ACC112 (cell line): ENCODE data around the gene COPG1.

Source experiments
- H2AFZ ChIP-seq: fragments of 200-600 bp; sonication (generic); one replicate; pipeline ENCODE4 v1.6.0; 2017; ENCODE audit warnings: antibody characterized with exemption, low read length; ENCODE audit not compliant: unreplicated experiment
- H3K27ac ChIP-seq: fragments of 200-600 bp; sonication (generic); 2 replicates; pipeline ENCODE4 v1.5.1; 2014; ENCODE audit warnings: low read depth, mild to moderate bottlenecking, antibody characterized with exemption, low read length, moderate library complexity
- H3K27me3 ChIP-seq: fragments of 200-600 bp; sonication (generic); 2 replicates; pipeline ENCODE4 v1.6.1; 2014; ENCODE audit warnings: mild to moderate bottlenecking, antibody characterized with exemption, low read length, moderate library complexity, mixed read lengths; ENCODE audit not compliant: insufficient read depth
- H3K36me3 ChIP-seq: fragments of 200-600 bp; sonication (generic); 2 replicates; pipeline ENCODE4 v1.6.1; 2016; ENCODE audit warnings: mild to moderate bottlenecking, antibody characterized with exemption, low read length, moderate library complexity, mixed read lengths; ENCODE audit not compliant: insufficient read depth
- H3K4me1 ChIP-seq: fragments of 200-600 bp; sonication (generic); one replicate; pipeline ENCODE4 v1.6.1; 2016; ENCODE audit warnings: low read length, mixed read lengths; ENCODE audit not compliant: insufficient read depth, unreplicated experiment, control insufficient read depth
- H3K4me3 ChIP-seq: fragments of 200-600 bp; sonication (generic); 2 replicates; pipeline ENCODE4 v1.5.1; 2014; ENCODE audit warnings: mild to moderate bottlenecking, low read depth, low read length
- H3K79me2 ChIP-seq: fragments of 200-600 bp; sonication (generic); one replicate; pipeline ENCODE4 v1.6.0; 2016; ENCODE audit warnings: low read length; ENCODE audit not compliant: control insufficient read depth, unreplicated experiment, insufficient read depth

The COPG1 gene

GRCh38 chr3:129315223-129315997 lies 66.0 kb downstream of the COPG1 start:
- no peaks in the 10 kb centered on the region for H3K27me3 ChIP-seq
- H3K27ac ChIP-seq = peak overlapping the region; percentile 44; the same call in 1 of the 2 replicates
- H2AFZ ChIP-seq = no peak overlapping the region
- H3K4me3 ChIP-seq = peak overlapping the region; percentile 91
- peaks cover 5% of the 10 kb centered on the region for H3K79me2 ChIP-seq
- no peaks in the 10 kb centered on the region for H3K36me3 ChIP-seq
- peaks cover 9% of the 10 kb centered on the region for H3K4me1 ChIP-seq

GRCh38 chr3:129315998-129316247 lies 66.5 kb downstream of the COPG1 start:
- H3K27me3 ChIP-seq = no peaks in the 10 kb centered on the region
- H3K4me1 ChIP-seq = peaks cover 9% of the 10 kb centered on the region
- H3K27ac ChIP-seq = peak overlapping the region; percentile 70; the same call in 1 of the 2 replicates
- H3K36me3 ChIP-seq = no peaks in the 10 kb centered on the region
- no peak overlapping the region for H2AFZ ChIP-seq
- peaks cover 5% of the 10 kb centered on the region for H3K79me2 ChIP-seq
- peak overlapping the region; percentile 91 for H3K4me3 ChIP-seq

- Histone ChIP-seq H3K4me3 (peak overlapping the region; percentile 91), H3K36me3 (no peaks in the 10 kb centered on the region), H3K27me3 (no peaks in the 10 kb centered on the region), H3K79me2 (peaks cover 5% of the 10 kb centered on the region), H3K27ac (peak overlapping the region; percentile 70), H2AFZ (peak overlapping the region; percentile 98), H3K4me1 (peaks cover 9% of the 10 kb centered on the region)
These were observed 67.0 kb downstream of the COPG1 start for GRCh38 chr3:129316248-129317013.

- Histone ChIP-seq H3K27me3 (no peaks in the 10 kb centered on the region), H3K4me1 (peaks cover 9% of the 10 kb centered on the region), H3K27ac (no peak overlapping the region), H3K4me3 (peak overlapping the region; percentile 91), H3K36me3 (no peaks in the 10 kb centered on the region), H3K79me2 (peaks cover 5% of the 10 kb centered on the region), H2AFZ (no peak overlapping the region)
These were observed 67.8 kb downstream of the COPG1 start for GRCh38 chr3:129317014-129317771.

- Histone ChIP-seq H3K79me2 (peaks cover 5% of the 10 kb centered on the region), H2AFZ (no peak overlapping the region)
These were observed 68.4 kb downstream of the COPG1 start for GRCh38 chr3:129317848-129318247.

GRCh38 chr3:129318921-129319320 lies 69.5 kb downstream of the COPG1 start:
- no peak overlapping the region for H2AFZ ChIP-seq
- H3K4me1 ChIP-seq = peaks cover 7% of the 10 kb centered on the region
- H3K79me2 ChIP-seq = peaks cover 5% of the 10 kb centered on the region
- no peaks in the 10 kb centered on the region for H3K27me3 ChIP-seq
- no peak overlapping the region for H3K27ac ChIP-seq
- no peak overlapping the region for H3K4me3 ChIP-seq
- H3K36me3 ChIP-seq = no peaks in the 10 kb centered on the region

More at GRCh38 chr3:129317848-129318247, 68.4 kb downstream of the COPG1 start:
- no peak overlapping the region for H3K27ac ChIP-seq
- H3K36me3 ChIP-seq = no peaks in the 10 kb centered on the region
- no peaks in the 10 kb centered on the region for H3K27me3 ChIP-seq
- H3K4me1 ChIP-seq = peaks cover 9% of the 10 kb centered on the region
- no peak overlapping the region for H3K4me3 ChIP-seq

- Histone ChIP-seq H3K36me3 (no peaks in the 10 kb centered on the region), H3K27ac (no peak overlapping the region)
These were observed 70.9 kb downstream of the COPG1 start for GRCh38 chr3:129320261-129320660.

GRCh38 chr3:129320825-129321487 lies 71.5 kb downstream of the COPG1 start:
- Histone ChIP-seq H3K36me3 (no peaks in the 10 kb centered on the region), H3K79me2 (no peaks in the 10 kb centered on the region), H3K4me1 (no peaks in the 10 kb centered on the region), H3K27ac (no peak overlapping the region), H2AFZ (no peak overlapping the region), H3K27me3 (no peaks in the 10 kb centered on the region), H3K4me3 (no peak overlapping the region)

More at GRCh38 chr3:129320261-129320660, 70.9 kb downstream of the COPG1 start:
- H3K4me3 ChIP-seq = no peak overlapping the region
- H3K79me2 ChIP-seq = peaks cover 5% of the 10 kb centered on the region
- no peaks in the 10 kb centered on the region for H3K27me3 ChIP-seq
- H2AFZ ChIP-seq = no peak overlapping the region
- no peaks in the 10 kb centered on the region for H3K4me1 ChIP-seq

GRCh38 chr3:129321887-129322286 lies 72.5 kb downstream of the COPG1 start:
- Histone ChIP-seq H2AFZ (no peak overlapping the region), H3K79me2 (no peaks in the 10 kb centered on the region), H3K4me3 (no peak overlapping the region), H3K27ac (no peak overlapping the region), H3K27me3 (no peaks in the 10 kb centered on the region), H3K36me3 (no peaks in the 10 kb centered on the region), H3K4me1 (no peaks in the 10 kb centered on the region)

- Histone ChIP-seq H3K27me3 (no peaks in the 10 kb centered on the region), H3K79me2 (no peaks in the 10 kb centered on the region), H3K36me3 (no peaks in the 10 kb centered on the region), H3K4me3 (no peak overlapping the region), H3K4me1 (no peaks in the 10 kb centered on the region), H3K27ac (no peak overlapping the region), H2AFZ (no peak overlapping the region)
These were observed 74.4 kb downstream of the COPG1 start for GRCh38 chr3:129323651-129324294.
